ENCODE measurements around the gene MAPKAPK2.

MAPKAPK2 gene

DNA sequence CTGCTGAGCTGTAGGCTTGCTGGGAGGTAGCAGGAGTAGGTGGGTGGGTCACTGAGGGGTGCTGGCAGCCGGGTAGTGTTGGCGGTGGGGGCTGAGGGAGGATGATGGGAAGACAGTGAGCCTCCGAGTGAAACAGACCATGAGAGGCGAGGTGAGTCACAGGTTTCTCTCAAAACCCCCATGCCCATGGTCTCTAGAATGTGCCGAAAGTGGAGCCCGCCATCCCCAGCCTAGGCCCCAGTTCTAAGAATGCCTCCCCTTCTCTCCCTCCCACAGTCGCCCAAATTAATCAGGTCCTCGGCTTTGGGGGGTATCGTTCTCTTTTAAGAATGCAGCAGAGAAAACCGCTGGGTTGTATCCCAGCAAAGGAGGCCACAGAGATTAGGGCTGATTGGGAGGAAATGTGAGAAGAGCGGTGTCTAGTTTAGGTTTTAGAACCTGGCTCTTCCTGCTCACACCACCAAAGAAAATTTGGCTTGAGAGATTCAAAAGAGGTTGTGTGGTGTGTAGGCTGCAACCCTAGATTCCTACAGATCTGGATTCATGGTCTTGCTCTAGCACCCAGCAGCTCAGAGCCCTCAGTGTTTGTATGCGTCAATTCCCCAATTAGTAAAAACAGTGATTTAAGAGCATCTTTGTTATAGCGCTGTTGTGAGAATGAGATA lies 58.1 kb downstream of the MAPKAPK2 start:
- no peak overlapping the region for H3K27ac ChIP-seq (ENCODE audit: extremely low read depth, low read depth, low read length)
- ChIA-PET POLR2A (no interaction called here), CTCF (interaction anchor here (1.0 to 1.6 kb wide), 4 partner anchors 8 to 170 kb away, joined by 3 to 6 read pairs (median 4); no protein-coding TSS in a partner anchor)
- H3K4me1 ChIP-seq (ENCODE audit: control insufficient read depth, insufficient read depth, low read length), result no peaks in the 10 kb centered on the region
- no peaks in the 10 kb centered on the region for H3K9me3 ChIP-seq (ENCODE audit: control insufficient read depth, insufficient read depth, low read depth, low read length)
- TF ChIP-seq ZFHX2 (tag by site-specific recombination; conservative IDR thresholded peaks at IDR 0.05) (peak; percentile 47), ZNF514 (tag by site-specific recombination; IDR thresholded peaks at IDR 0.05) (no peak), EGR2 (tag by site-specific recombination; IDR thresholded peaks at IDR 0.05; ENCODE audit: low read depth) (peak; percentile 65; the same call in 1 of the 2 replicates), ZNF776 (tag by site-specific recombination; IDR thresholded peaks at IDR 0.05; ENCODE audit: borderline replicate concordance) (no peak)
- no peaks in the 10 kb centered on the region for H3K36me3 ChIP-seq (ENCODE audit: control insufficient read depth in 2 of 2, insufficient read depth in 1 of 2, low read length in 2 of 2)
- no peak overlapping the region for H3K4me3 ChIP-seq (ENCODE audit: low read depth, low read length)

DNA sequence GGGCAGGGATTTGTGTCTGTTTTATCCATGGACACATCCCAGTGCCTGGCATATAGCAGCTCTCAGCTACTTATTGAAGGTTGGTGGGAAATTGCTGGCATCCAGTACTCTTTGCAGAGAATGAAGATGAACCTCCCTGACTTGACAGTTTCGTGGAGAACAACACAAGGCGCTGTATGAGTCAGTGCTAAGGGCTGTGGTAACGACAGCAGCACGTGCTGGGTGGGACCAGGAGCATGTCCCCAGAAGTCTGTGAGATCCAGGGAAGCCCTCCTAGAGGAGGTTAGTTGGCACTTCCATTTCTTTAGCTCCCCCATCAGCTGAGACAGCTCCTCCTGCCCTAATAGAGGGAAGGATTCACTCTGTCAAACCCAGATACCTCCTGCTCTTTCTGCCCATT lies 60.0 kb downstream of the MAPKAPK2 start:
- no peaks in the 10 kb centered on the region for H3K9me3 ChIP-seq (ENCODE audit: control insufficient read depth, insufficient read depth, low read depth, low read length)
- ChIA-PET POLR2A (no interaction called here), CTCF (interaction anchor here (0.7 to 1.1 kb wide), 4 partner anchors 10 to 339 kb away, joined by 3 to 4 read pairs (median 4); no protein-coding TSS in a partner anchor)
- H3K4me3 ChIP-seq (ENCODE audit: low read depth, low read length), result no peak overlapping the region
- no peaks in the 10 kb centered on the region for H3K4me1 ChIP-seq (ENCODE audit: control insufficient read depth, insufficient read depth, low read length)
- TF ChIP-seq ZNF529 (tag by site-specific recombination; IDR thresholded peaks at IDR 0.05; ENCODE audit: insufficient replicate concordance) (no peak), ZNF16 (tag by site-specific recombination; IDR thresholded peaks at IDR 0.05; ENCODE audit: low read depth) (no peak)
- TF ChIP-seq, protein P1, sequence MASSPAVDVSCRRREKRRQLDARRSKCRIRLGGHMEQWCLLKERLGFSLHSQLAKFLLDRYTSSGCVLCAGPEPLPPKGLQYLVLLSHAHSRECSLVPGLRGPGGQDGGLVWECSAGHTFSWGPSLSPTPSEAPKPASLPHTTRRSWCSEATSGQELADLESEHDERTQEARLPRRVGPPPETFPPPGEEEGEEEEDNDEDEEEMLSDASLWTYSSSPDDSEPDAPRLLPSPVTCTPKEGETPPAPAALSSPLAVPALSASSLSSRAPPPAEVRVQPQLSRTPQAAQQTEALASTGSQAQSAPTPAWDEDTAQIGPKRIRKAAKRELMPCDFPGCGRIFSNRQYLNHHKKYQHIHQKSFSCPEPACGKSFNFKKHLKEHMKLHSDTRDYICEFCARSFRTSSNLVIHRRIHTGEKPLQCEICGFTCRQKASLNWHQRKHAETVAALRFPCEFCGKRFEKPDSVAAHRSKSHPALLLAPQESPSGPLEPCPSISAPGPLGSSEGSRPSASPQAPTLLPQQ (tag by site-specific recombination; IDR thresholded peaks at IDR 0.05), result 0 out of 2 replicates have a peak, but pooled peaks have one; percentile 13
- H3K36me3 ChIP-seq (ENCODE audit: control insufficient read depth in 2 of 2, insufficient read depth in 1 of 2, low read length in 2 of 2), result no peaks in the 10 kb centered on the region
- no peak overlapping the region for H3K27ac ChIP-seq (ENCODE audit: extremely low read depth, low read depth, low read length)

DNA sequence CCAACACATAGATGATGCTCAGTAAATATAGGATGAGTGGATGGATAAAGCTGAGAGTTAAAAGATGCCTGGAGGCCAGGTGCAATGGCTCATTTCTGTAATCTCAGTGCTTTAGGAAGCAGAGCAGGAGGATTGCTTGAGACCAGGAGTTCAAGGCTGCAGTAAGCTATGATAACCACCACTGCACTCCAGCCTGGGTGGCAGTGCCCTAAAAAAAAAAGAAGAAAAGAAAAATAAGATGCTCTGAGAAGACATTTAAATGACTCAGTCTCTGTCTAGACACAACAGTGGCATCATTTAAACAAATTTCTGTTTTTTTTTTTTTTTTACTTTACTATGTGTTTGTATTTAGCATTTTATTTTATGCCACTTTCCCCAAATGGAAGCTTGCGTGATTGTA lies 60.6 kb downstream of the MAPKAPK2 start:
- Histone ChIP-seq H3K36me3 (ENCODE audit: control insufficient read depth in 2 of 2, insufficient read depth in 1 of 2, low read length in 2 of 2) (no peaks in the 10 kb centered on the region), H3K27ac (ENCODE audit: extremely low read depth, low read depth, low read length) (no peak overlapping the region), H3K9me3 (ENCODE audit: control insufficient read depth, insufficient read depth, low read depth, low read length) (no peaks in the 10 kb centered on the region), H3K4me3 (ENCODE audit: low read depth, low read length) (no peak overlapping the region), H3K4me1 (ENCODE audit: control insufficient read depth, insufficient read depth, low read length) (no peaks in the 10 kb centered on the region)
- CTCF ChIA-PET, result interaction anchor here (0.7 to 1.2 kb wide), 3 partner anchors 11 to 189 kb away, joined by 3 to 5 read pairs (median 4); no protein-coding TSS in a partner anchor
- POLR2A ChIA-PET, result no interaction called here
- TF ChIP-seq ZNF266 (tag by site-specific recombination; IDR thresholded peaks at IDR 0.05; ENCODE audit: low read depth) (no peak), ZNF707 (tag by site-specific recombination; IDR thresholded peaks at IDR 0.05) (no peak)

DNA sequence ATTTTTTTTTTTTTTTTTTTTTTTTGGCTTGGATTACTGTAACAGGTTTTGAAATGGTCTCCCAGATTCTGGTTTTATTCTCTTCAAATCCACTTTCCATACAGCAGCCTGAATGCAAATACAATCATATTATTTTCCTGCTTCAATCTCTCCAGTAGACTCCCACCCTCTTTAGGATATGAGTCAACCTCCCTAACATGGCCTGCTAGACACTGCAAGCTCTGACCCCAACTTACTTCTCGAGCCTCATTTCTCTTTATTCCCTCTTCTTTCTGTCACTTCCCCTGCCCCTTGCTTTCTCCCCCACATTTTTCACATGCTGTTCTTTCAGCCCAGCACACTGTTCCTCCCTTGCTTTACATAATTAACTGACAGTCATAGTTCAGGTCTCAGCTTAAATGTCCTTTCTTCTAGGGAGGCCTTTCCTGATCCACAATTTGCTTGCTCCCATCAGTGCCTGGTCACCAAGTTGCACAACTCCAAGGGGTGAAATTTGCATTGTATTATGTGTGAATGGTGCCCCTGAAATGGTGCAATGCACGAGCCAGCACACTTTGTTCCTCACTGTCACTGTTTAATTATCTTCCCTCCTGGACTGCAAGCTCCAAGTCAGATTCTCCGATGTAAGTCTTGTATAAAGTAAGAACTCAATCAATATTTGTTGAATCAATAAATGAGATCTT lies 63.8 kb downstream of the MAPKAPK2 start:
- H3K4me3 ChIP-seq (ENCODE audit: low read depth, low read length), result no peak overlapping the region

More for the DNA sequence above, 63.8 kb downstream of the MAPKAPK2 start:
- TF ChIP-seq, protein P2, sequence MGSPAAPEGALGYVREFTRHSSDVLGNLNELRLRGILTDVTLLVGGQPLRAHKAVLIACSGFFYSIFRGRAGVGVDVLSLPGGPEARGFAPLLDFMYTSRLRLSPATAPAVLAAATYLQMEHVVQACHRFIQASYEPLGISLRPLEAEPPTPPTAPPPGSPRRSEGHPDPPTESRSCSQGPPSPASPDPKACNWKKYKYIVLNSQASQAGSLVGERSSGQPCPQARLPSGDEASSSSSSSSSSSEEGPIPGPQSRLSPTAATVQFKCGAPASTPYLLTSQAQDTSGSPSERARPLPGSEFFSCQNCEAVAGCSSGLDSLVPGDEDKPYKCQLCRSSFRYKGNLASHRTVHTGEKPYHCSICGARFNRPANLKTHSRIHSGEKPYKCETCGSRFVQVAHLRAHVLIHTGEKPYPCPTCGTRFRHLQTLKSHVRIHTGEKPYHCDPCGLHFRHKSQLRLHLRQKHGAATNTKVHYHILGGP (tag by site-specific recombination; IDR thresholded peaks at IDR 0.05), result no peak
- TF ChIP-seq MZF1 (tag by site-specific recombination; IDR thresholded peaks at IDR 0.05; ENCODE audit: borderline replicate concordance) (no peak), ZNF777 (tag by site-specific recombination; IDR thresholded peaks at IDR 0.05; ENCODE audit: borderline replicate concordance) (no peak)
- TF ChIP-seq, protein P3, sequence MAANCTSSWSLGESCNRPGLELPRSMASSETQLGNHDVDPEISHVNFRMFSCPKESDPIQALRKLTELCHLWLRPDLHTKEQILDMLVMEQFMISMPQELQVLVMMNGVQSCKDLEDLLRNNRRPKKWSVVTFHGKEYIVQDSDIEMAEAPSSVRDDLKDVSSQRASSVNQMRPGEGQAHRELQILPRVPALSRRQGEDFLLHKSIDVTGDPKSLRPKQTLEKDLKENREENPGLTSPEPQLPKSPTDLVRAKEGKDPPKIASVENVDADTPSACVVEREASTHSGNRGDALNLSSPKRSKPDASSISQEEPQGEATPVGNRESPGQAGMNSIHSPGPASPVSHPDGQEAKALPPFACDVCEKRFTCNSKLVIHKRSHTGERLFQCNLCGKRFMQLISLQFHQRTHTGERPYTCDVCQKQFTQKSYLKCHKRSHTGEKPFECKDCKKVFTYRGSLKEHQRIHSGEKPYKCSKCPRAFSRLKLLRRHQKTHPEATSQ (tag by site-specific recombination; IDR thresholded peaks at IDR 0.05), result no peak
- TF ChIP-seq, protein P1 (tag by site-specific recombination; IDR thresholded peaks at IDR 0.05), result no peak
- CTCF ChIA-PET, result interaction anchor here (0.7 to 1.7 kb wide), 6 partner anchors 14 to 164 kb away, joined by 3 to 9 read pairs (median 4); partner anchors contain the start of gene DYRK3
- POLR2A ChIA-PET, result interaction anchor here (0.7 kb wide), 1 partner anchor 93 kb away, joined by 5 read pairs; no protein-coding TSS in a partner anchor
- no peak overlapping the region for H3K27ac ChIP-seq (ENCODE audit: extremely low read depth, low read depth, low read length)
- H3K4me1 ChIP-seq (ENCODE audit: control insufficient read depth, insufficient read depth, low read length), result no peaks in the 10 kb centered on the region
- H3K36me3 ChIP-seq (ENCODE audit: control insufficient read depth in 2 of 2, insufficient read depth in 1 of 2, low read length in 2 of 2), result no peaks in the 10 kb centered on the region
- H3K9me3 ChIP-seq (ENCODE audit: control insufficient read depth, insufficient read depth, low read depth, low read length), result no peaks in the 10 kb centered on the region

All from HEK293 (cell line).